ENCODE results near the gene HOXA10.
A peak's percentile ranks its signal among the peaks of the same experiment; 100 is the strongest.

The HOXA10 gene

DNA sequence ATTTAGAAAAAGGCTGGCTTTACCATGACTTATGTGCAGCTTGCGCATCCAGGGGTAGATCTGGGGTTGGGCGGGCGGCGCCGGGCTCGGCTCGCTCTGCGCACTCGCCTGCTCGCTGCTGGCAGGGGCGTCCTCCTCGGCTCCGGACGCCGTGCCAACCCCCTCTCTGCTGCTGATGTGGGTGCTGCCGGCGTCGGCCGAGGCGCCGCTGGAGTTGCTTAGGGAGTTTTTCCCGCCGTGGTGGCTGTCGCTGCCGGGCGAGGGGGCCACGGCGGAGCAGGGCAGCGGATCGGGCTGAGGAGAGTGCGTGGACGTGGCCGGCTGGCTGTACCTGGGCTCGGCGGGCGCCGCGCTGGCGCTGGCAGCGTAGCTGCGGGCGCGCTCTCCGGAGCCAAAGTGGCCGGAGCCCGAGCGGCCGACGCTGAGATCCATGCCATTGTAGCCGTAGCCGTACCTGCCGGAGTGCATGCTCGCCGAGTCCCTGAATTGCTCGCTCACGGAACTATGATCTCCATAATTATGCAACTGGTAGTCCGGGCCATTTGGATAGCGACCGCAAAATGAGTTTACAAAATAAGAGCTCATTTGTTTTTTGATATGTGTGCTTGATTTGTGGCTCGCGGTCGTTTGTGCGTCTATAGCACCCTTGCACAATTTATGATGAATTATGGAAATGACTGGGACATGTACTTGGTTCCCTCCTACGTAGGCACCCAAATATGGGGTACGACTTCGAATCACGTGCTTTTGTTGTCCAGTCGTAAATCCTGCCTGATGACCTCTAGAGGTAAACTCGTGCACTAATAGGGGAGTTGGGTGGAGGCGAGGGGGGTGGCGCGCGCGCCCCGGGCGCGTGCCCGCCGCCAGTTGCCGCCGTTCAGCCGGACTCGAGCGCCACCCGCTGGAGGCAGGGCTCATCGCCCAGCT, 30.8 kb downstream of the HOXA10 start, which contains the start of gene HOXA5:
Gene HOXA5, minus strand, starts transcription at position 659 of the 927 bp plus-strand sequence. Its CDS starts 74 bp downstream, at position 585.
- DNase-seq: no peak

DNA sequence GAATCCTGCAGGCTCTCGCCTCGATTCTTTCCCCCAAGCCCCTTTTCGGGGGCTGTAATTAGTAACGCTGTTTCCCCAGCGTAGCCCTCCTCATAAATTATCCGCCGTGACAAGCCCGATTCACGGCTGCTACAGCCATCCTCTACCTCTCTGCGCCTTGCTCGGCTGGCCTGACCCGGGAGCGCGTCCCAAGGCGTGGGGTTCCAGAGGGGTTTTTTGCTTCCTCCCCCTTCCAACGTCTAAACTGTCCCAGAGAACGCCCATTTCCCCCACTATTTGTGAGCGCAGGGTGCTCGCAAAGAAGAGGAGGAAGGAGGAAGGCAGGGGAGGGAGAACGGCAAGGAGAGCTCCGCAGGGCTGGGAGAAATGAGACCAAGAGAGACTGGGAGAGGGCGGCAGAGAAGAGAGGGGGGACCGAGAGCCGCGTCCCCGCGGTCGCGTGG, 31.5 kb downstream of the HOXA10 start:
- no peak for DNase-seq

DNA sequence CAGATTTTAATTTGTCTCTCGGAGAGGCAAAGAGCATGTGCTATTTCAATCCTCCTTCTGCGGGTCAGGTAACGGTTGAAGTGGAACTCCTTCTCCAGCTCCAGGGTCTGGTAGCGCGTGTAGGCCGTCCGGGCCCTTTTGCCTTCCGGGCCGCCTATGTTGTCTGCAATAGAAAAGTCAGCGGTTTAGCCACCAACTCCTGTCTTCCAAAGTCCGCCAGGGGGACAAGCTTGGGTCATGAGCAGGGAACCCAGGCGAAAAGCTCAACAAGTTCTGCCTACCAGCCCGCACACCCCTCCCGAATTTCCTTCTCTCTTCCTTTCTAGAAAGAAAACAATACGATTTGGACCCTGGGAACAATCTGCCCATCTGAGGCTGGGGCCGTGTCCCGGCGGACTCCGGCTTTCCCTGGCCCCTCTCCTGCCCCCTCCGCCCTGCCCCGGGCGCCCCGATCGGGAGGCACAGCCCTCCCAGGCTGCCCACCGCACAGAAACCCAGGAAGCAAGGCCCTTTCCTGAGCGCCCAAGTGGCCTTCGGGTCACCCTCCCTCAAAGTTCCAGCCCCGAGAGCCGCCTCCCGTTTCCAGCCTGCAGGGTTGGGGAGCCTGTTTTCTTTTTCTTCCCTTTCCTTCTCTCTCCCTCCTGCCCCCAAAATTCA, 32.1 kb downstream of the HOXA10 start:
- no peak for DNase-seq

DNA sequence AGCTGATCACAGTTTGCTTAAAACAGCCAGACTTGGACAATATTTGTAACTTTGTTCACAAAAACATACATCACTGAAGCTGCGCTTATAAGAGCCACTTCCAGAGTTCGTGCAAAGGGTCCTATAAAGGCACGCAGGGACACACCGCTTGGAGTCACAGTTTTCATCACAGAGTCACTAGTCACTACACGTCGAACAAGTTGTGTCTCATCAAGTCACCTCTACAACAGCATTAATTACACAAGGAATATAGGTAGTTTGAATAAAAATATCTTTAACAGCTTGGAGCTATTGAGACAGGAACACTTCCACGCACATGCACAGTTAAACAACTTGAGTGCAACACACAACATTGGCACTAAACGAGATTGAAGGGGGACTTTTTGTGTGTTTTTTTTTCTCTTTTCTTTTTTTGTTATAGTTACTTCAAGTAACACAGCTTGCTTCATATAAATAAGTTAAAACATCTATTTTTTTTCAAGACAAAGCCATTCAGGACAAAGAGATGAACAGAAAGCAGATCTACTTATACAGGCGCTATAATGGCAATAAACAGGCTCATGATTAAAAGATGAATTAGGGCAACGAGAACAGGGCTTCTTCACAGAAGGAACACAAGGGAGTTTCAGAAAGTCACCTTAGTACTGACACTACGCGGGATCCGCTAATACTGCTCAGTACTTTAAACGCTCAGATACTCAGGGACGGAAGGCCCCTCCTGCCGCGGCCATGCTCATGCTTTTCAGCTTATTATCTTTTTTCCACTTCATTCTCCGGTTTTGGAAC, 32.8 kb downstream of the HOXA10 start:
- DNase-seq: no peak

DNA sequence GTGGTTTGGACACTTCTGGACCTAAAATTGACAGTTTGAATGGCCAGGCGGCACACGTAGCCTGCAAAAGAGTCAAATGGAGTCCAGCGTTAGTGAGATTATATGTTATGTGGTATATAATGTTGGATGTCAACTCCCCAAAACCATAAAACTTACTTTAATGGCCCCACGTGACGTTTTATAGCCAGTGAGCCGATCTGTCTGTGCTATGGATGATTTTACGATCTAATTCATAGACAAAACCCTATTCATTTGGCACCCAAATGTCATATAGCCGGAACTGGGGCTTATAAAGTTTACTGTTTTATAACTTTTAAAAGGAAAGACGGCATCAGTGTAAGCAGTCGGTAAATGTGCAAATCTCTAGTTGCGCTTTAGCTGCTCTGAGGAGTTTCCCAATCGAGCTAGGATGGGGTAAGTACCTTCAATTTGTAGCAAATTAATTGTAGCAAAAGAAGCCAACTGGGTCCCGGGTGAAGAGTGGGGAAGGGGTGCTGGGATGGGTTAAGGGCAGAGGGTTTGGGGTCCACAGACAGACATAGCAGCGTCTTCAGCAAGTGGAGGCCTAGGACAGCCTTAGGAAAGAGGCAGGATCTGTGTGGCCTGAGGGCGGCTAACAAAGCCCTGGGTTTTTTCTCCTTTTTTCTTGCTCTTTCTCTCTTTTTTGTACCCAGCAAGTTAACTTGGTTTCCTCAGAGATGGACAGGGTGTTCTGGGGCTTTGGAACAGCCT, 33.8 kb downstream of the HOXA10 start:
- DNase-seq: no peak

DNA sequence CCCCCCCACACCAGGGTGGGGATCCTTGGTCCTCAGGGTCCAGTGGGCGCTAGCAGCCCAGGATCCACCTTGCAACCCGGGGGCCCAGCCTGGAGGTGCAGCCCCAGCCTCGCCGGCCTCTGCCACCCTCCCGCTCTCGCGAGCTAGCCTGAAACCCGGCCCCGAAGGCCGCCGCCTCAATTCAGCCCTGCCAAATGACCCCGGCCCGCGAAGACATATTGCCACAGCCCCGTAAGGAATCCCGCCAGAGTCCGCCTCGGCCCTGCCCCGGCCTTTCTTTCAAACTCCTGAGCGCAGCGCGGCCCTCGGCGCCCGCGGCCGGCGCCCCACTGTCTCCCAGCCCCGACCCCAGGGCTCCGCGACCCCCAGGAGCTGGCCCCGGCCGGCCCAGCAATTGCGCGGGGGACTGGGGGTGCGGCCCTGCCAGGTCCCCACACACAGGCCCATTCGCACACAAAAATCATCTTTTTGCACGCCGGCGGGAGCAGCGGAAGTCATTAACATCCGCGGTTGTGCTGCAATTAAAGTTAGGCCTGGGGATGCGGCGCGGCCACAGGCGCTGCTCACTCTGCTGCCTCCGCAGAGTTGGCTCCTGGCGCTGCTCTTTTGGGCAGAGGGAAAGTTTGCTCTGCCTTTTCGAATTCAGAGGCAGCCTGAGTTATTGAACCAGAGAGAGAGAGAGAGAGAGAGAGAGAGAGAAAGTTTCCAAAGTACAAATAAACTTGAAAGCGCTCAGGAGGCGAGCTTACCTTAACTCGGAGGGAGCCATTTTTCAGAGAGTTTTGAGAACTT, 34.6 kb downstream of the HOXA10 start:
- DNase-seq: no peak

DNA sequence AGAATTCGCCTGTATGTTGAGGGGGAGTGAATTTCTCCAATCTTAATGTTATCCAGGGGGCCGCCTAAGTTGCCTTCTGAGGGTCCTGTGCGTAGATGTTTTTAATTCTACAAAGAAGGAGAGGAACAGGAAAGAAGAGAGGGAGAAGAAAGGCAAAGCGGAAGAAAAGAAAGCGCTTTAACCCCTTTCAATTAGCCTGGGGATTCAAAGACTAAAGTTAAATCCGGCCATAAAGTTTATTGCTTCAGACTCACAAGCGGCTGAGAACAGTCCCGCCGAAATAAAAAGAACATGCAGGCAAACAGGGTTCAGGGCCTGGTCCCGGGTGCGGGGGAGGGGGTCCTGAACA, 35.2 kb downstream of the HOXA10 start:
- DNase-seq: no peak

DNA sequence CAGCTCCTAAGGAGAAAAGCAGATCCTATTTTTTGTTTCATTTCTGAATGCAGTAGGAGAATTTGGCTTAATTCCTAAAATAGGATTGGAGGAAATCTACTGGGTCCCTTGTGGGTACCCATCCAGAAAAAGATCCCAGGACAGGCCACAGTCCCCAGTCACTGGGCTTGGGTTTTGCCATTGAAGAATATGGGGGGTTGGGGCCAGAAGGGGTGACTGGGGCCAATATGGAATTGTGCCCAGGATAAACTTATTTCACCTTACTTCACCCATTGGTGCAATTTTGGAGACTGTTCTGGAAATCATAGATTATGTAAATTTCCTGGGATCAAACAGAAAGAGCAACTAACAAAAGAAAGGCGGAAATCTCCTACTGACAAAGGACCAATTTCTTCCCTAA, 35.6 kb downstream of the HOXA10 start:
- no peak for DNase-seq

DNA sequence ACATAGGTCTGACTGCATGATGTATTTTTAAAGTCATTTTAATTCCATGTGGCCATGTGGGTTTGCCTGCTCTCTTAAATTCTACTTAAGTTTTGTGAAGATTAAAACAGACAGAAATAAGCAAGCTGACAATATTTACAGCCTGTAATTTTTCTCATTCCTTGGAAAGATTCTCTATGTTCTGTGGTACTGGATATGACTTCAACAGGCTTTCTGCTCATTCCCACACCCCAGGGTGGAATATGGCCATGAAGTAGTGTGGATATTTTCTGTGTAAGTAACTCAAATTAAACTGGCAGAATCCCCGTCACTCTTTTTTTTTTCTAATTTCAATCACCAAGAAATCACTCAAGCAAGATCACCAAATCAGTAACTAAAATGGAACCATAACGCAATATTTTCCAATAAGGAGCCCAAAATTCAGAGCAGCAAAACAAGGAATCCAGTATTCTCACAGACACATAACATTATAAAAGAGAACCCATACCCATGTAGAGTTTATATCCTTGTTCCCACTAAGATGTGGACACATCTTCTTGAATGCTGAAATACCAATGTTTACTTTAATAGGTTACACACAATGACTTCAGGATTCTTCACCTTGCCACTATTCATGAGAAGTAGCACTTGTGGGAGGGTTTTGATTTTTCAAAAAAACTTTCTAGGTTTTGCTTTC, 36.3 kb downstream of the HOXA10 start:
- DNase-seq: no peak

DNA sequence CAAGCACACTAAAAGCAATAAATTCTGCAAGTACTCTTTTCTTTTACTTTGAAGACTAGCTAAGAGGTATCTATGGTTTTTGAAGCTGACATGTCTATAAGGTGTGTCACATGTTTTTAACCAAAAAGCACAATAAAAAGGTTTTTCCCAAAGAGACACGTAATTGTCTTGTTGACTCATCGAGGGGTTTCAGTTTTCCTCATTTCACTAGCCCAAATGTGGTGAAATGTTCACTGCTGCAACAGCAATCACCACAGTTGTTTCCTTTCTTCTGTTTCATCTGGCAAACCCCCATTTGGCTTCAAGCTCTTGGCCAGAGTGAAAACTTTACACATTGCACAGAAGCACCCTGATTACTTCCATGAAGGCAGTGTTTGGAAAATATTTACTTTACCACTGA, 39.7 kb downstream of the HOXA10 start:
- no peak for DNase-seq

DNA sequence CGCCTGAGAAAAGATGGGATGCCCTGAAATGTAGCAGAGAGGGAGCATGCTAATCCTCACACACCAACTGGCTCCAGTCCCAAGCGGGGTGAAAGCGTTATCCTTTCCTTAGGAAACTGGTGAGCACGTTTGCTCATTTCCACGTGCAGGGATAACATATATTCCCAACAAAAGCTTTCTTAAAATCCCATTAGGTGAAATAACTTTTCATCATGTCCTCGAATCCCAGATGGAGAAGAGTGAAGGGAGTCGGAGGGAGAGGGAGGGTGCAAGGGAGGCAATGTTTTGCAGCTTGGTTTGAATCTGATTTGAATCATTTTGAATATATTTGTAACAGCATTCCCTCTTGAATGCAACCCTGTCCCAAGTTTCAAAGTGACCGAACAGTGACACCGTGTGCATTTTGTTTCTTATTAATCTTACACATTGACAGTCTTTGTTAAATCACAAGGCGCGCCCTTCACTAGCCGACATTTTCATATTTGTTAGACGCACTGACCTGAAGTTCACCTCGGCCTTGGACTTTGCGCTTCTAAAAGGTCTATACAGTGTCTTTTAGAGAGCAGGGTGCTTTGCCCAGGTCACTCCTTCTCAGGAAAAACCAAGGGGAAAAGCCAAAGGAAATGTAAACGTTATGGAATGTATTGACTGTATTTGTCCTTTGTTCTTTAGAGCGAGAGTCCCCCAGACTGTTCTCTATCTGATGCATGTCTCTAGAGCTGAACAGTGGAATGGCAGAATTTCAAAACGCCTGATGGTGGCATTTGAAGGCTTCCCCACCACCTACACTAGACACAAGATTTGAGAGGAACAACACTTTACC, 40.5 kb downstream of the HOXA10 start:
- no peak for DNase-seq

DNA sequence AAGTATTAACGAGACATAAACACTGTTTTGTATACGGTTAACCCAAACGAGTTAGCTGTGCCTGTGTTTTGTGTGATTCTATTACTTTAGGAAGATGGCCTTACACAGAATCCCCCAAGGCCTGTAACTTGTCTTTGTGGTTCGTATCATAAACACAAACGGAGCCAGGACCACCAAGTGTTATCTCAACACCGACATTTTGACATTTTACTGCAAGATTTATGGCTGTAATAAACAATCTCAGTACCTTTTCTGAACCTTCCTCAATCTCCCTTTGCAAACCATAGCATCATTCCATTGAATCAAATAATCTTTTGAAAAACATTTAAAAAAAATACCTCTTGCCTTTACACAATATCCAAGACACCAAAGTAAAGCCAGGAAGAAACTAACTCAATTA, 41.1 kb downstream of the HOXA10 start:
- no peak for DNase-seq

DNA sequence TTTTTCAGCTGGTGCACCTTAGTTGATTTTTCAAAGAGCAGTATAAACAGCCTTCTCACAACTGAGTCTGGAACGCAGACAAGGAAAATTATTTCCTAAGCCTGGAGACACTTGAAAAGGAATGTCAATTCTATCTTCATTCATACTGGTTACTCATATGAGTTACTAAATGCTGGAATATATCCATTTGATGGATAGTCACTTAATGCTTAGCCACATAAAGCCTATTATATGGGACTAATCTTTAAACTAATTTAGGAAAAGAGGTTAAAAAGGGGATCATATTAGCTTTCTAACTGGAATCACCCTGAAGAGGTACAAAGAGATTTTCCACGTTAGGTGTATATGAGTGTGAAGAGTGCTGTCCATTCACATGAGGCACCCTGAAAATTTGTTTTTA, 41.9 kb downstream of the HOXA10 start:
- DNase-seq: no peak

DNA sequence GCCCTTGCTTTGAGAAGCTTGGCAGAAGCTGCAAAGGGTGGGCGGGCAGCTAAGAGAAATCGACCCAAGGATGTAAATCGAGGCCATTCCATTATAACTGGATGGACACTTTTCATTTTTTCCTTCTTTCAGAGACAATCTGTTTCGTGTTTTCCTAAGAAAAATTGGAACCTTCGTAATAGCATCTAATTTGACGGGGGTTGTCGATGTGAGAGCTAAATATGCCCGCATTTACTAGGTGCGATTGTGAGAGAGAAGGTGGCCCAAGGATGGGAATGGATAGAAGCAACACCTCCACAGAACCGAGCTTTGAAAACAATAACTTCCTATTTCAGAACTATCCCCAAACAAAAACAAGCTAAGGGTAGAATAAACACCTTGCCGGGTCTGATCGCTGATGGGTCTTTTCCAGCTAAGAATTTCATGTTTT, 42.7 kb downstream of the HOXA10 start:
- no peak for DNase-seq

DNA sequence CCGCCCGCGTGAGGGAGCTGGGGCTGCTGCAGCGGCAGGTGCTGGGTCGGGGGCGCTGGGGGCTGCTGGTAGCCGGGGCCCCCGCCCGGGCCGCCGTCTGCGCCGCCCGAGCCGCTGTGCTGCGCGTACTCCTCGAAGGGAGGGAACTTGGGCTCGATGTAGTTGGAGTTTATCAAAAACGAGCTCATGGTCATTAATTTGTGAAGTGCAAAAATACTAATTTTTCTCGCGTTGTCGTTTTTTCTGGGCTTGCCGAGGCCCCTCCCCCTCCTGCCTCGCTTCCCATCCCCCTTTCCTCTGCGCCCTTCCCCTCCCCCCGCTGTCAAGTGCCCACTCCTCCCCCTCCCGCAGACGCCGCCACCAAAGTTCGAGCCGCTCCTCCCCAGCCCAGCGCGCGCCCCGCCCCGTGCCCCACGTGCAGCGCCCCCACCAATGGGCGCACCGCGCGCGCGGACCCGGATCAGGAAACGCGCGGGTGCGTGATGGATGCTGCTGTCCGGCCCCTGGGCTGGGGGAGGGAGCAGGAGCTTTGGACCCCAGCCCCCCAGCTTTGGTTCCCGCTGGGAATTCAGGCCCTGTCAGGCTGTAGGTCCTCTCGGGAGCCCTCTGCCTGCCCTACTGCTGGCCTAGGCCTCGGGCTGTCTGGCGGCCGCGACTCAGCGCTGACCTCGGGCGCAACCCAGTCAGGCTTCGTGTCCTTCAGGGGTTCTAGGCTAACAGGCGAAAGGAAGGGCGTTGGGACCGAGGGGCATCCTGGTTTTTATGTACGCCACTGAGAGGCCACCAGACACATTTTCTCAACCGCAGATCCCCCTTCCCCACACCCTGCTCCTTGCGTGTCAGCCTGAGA, 43.4 kb downstream of the HOXA10 start, which contains the start of gene HOXA4:
Gene HOXA4, minus strand, starts transcription at position 218 of the 850 bp plus-strand sequence. Its CDS starts 24 bp downstream, at position 194.
- peak in 1 of 2 experiments; percentile 33 for DNase-seq

DNA sequence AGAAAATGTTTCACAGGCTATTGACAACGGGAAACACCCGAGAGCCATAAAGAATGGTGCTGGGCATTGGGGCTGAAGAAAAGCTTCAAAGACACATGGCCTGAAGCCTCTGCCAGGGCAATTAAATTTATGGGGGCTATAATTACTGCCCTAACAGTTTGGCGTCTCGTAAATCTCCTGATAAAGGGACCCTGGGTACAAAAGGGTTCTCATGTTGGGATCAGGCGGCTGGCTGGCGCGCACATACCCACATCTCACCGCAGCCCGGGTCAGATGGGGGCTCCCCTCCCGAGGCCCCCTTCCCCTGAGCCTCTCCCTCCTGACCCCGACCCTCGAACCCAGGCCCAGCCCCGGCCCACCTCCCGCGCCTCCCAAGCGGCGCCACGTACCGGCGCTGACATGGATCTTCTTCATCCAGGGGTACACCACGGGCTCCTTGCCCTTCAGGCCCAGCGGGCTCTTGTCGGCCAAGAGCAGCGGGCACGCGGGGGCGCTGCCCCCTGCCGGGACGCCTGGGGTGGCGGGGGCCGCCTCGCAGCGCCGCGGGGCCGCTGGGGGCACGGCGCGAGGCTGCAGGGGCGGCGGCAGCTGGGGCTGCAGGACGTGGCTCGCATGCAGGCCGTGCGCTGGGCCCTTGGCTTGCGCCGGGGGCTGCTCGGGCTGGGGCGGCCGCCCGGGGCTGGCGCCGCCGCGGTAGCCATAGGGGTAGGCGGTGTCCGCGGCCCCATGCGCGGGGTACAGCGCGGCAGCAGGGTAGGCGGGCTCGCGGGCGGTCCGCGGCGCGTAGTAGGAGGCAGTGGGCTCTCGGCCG, 44.2 kb downstream of the HOXA10 start:
- DNase-seq: no peak

DNA sequence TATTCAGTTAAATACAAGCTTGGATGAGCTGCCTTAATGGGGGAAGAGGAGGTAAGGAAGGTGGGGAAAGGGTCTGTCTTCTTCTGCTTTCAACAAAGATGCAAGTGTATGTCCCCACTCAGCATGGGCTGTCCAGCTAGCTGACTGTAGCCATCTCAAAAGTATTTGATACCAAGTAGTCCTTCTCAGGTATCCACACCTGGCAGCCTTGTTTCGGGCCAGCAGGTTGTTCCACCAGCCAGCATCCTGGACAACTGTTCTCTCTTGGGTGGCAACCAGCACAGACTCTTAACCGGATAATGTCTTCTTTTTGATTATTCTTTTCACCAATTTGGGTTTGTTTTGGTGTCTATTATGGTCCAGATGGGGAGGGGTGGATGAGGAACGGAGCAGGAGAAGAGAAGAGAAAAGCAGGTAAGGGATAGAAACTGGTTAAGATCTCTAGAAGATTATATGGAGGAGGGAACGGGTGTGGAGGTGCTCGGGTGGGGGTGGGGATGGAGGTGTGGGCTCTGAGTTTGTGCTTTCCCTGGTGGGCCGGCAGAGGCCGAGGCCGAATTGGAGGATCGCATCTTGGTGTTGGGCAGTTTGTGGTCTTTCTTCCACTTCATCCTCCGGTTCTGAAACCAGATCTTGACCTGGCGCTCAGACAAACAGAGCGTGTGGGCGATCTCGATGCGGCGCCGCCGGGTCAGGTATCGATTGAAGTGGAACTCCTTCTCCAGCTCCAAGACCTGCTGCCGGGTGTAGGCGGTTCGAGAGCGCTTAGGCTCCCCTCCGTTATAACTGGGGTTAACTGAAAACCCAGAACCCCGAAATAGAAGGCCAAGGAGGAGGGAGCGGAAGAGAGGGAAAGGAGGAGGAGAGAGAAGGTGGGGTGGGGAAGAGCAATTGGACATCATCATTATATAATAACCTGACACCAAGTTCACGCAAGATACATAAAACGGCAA, 45.1 kb downstream of the HOXA10 start:
- no peak for DNase-seq

All from NCI-H446 (cell line).